ENCODE results near the gene PIGH. TPM values are rescaled to one million over a fixed set of nuclear protein-coding genes. Genes with fewer than 3 reads are reported as not detected.
"Not testable (repeated sequence)": the region's sequence is repeated elsewhere in the genome, so short reads cannot be mapped to it uniquely, and the experiment has no call there.

The PIGH gene
- total and polyA plus RNA-seq, 10 of the 15 experiments (the other 5 are each of a cell fraction or from before 2014, with no cell fraction given): 15.5 to 46.6 (median 22.3) TPM

DNA sequence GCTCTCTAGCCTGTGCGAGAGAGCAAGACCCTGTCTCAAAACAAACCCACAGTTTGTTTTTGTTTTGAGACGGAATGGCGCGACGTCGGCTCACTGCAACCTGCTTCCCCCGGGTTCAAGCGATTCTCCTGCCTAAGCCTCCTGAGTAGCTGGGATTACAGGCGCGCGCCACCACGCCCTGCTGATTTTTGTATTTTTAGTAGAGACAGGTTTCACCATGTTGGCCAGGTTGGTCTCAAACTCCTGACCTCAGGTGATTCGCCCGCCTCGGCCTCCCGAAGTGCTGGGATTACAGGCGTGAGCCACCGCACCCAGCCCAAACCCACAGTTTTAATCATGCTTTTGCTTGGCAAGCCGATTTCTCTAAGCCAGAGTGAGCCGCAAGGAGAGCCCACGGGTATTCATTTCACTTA lies 500 bp upstream of the PIGH start:
- CTCF ChIA-PET: interaction anchor here (0.6 to 4.2 kb wide), 21 partner anchors 9 to 173 kb away, joined by 3 to 30 read pairs (median 5); partner anchors contain the start of genes ARG2, RDH11, RDH12 and VTI1B
- in situ Hi-C loops (cut with MboI); H3K27me3 ChIP-seq (replicated peaks in 1 of 2; ENCODE audit: control insufficient read depth in 2 of 2, insufficient read depth in 2 of 2, low read length in 1 of 2); H3K79me2 ChIP-seq (ENCODE audit: control insufficient read depth, insufficient read depth, low read length); DNase-seq (ENCODE audit: low read depth, low spot score); ATAC-seq; BruUV-seq (replicated peaks); H3K4me1 ChIP-seq (ENCODE audit: control insufficient read depth, insufficient read depth, low read length); H4K20me1 ChIP-seq (ENCODE audit: control insufficient read depth, insufficient read depth); intact Hi-C loops (cut with micrococcal nuclease; ENCODE audit: unreplicated experiment); FAIRE-seq; H3K9me3 ChIP-seq (replicated peaks; ENCODE audit: control insufficient read depth, insufficient read depth, low read length); H3K36me3 ChIP-seq (ENCODE audit: control insufficient read depth in 2 of 2, insufficient read depth in 2 of 2, low read length in 1 of 2); H3K9ac ChIP-seq (ENCODE audit: control insufficient read depth, insufficient read depth, low read length): not testable (repeated sequence)
- Histone ChIP-seq H3K4me2 (ENCODE audit: control insufficient read depth, insufficient read depth) (peak overlapping the region; percentile 17), H3K27ac (ENCODE audit: control insufficient read depth, insufficient read depth) (peak overlapping the region; percentile 29; the same call in 1 of the 2 replicates), H3K4me3 (peak overlapping the region; percentile 85; the same call in 1 of the 2 replicates), H2AFZ (ENCODE audit: control insufficient read depth, low read depth, low read length) (peak overlapping the region; percentile 39)
- 94% methylated on average over 21 of the region's 21 CpGs for WGBS (ENCODE audit: insufficient coverage, insufficient replicate concordance, low lambda C conversion rate, missing lambda C conversion rate)
- SMC1A ChIA-PET (ENCODE audit: uncharacterized antibody, unreplicated experiment): interaction anchor here (0.6 to 2.8 kb wide), 9 partner anchors 14 to 365 kb away, joined by 3 to 15 read pairs (median 3); no protein-coding TSS in a partner anchor
- RAD21 ChIA-PET (ENCODE audit: unreplicated experiment): interaction anchor here (0.7 to 2.8 kb wide), 11 partner anchors 9 to 104 kb away, joined by 3 to 13 read pairs (median 4); no protein-coding TSS in a partner anchor
- TF ChIP-seq, protein P1, sequence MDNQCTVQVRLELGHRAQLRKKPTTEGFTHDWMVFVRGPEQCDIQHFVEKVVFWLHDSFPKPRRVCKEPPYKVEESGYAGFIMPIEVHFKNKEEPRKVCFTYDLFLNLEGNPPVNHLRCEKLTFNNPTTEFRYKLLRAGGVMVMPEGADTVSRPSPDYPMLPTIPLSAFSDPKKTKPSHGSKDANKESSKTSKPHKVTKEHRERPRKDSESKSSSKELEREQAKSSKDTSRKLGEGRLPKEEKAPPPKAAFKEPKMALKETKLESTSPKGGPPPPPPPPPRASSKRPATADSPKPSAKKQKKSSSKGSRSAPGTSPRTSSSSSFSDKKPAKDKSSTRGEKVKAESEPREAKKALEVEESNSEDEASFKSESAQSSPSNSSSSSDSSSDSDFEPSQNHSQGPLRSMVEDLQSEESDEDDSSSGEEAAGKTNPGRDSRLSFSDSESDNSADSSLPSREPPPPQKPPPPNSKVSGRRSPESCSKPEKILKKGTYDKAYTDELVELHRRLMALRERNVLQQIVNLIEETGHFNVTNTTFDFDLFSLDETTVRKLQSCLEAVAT (IDR thresholded peaks at IDR 0.05): peak; percentile 99
- TF ChIP-seq ZBTB40 (IDR thresholded peaks at IDR 0.05; ENCODE audit: borderline replicate concordance): peak; percentile 36; the same call in 1 of the 2 replicates
- peak; percentile 66; the same call in 1 of the 2 replicates for TF ChIP-seq ZBTB33 (IDR thresholded peaks at IDR 0.05)
- POLR2A ChIA-PET: interaction anchor here (0.5 to 3.2 kb wide), 6 partner anchors 19 to 218 kb away, joined by 3 to 9 read pairs (median 6); partner anchors contain the start of genes ARG2 and RDH11
